Measurements from ENCODE around the gene DNM2. TPM values are rescaled to one million over a fixed set of nuclear protein-coding genes. Genes with fewer than 3 reads are reported as not detected.
"Not testable (repeated sequence)": the region's sequence is repeated elsewhere in the genome, so short reads cannot be mapped to it uniquely, and the experiment has no call there.

Gene DNM2
- total RNA-seq, 1 donor from 2014 or later: 102 TPM

GRCh38 chr19:10876459-10877240 lies 158.8 kb downstream of the DNM2 start:
- TF ChIP-seq, protein P1, sequence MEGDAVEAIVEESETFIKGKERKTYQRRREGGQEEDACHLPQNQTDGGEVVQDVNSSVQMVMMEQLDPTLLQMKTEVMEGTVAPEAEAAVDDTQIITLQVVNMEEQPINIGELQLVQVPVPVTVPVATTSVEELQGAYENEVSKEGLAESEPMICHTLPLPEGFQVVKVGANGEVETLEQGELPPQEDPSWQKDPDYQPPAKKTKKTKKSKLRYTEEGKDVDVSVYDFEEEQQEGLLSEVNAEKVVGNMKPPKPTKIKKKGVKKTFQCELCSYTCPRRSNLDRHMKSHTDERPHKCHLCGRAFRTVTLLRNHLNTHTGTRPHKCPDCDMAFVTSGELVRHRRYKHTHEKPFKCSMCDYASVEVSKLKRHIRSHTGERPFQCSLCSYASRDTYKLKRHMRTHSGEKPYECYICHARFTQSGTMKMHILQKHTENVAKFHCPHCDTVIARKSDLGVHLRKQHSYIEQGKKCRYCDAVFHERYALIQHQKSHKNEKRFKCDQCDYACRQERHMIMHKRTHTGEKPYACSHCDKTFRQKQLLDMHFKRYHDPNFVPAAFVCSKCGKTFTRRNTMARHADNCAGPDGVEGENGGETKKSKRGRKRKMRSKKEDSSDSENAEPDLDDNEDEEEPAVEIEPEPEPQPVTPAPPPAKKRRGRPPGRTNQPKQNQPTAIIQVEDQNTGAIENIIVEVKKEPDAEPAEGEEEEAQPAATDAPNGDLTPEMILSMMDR (IDR thresholded peaks at IDR 0.05; ENCODE audit: insufficient read depth, low read length, poor library complexity, severe bottlenecking): no peak
- H3K4me3 ChIP-seq (ENCODE audit: low read depth, low read length): no peak overlapping the region
- no peaks in the 10 kb centered on the region for H3K36me3 ChIP-seq (ENCODE audit: control insufficient read depth, insufficient read depth, low read length)
- H3K27me3 ChIP-seq (ENCODE audit: control insufficient read depth, insufficient read depth, low read length): no peaks in the 10 kb centered on the region
- no peak for DNase-seq (ENCODE audit: low read depth)

DNA sequence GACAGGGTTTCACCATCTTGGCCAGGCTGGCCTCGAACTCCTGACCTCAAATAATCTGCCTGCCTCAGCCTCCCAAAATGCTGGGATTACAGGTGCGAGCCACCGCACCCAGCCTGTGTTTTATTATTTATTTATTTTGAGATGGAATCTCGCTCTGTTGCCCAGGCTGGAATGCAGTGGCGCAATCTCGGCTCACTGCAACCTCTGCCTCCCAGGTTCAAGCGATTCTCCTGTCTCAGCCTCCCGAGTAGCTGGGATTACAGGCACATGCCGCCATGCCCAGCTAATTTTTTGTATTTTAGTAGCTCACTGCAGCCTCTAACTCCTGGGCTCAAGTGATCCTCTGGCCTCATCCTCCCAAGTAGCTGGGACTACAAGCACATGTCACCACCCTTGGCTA lies 159.7 kb downstream of the DNM2 start:
- not testable (repeated sequence) for H3K27me3 ChIP-seq (ENCODE audit: control insufficient read depth, insufficient read depth, low read length); H3K36me3 ChIP-seq (ENCODE audit: control insufficient read depth, insufficient read depth, low read length); DNase-seq (ENCODE audit: low read depth); H3K4me3 ChIP-seq (ENCODE audit: low read depth, low read length)

DNA sequence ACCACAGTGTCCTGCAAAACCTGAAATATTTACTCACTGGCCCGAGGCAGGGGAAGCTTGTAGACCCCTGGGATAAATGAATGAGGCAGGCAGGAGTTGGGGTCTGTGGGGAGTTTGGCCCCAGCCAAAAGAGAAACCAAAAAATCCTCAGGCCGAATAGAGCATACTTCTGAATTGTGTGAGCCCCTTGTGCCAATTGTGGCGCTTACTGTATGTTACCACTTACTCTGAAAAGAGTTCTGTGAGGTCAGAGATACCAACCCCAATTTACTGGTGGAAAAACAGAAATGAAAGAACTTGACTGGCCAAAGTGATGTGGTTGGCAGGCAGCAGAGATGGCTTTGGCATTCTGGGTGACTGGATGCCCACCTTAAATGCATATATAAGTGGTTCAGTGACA lies 160.4 kb downstream of the DNM2 start:
- Histone ChIP-seq H3K4me3 (ENCODE audit: low read depth, low read length) (no peak overlapping the region), H3K36me3 (ENCODE audit: control insufficient read depth, insufficient read depth, low read length) (peaks cover 1% of the 10 kb centered on the region), H3K27me3 (ENCODE audit: control insufficient read depth, insufficient read depth, low read length) (no peaks in the 10 kb centered on the region)
- TF ChIP-seq, protein P1 (IDR thresholded peaks at IDR 0.05; ENCODE audit: insufficient read depth, low read length, poor library complexity, severe bottlenecking): no peak
- DNase-seq (ENCODE audit: low read depth): no peak

Other genes starting within 250 kb of the DNM2 start
- gene KEAP1, start 214.7 kb upstream of the DNM2 start, total RNA-seq: 49.2 and 64.1 TPM in 2 replicates
- gene S1PR5, start 200.6 kb upstream of the DNM2 start, total RNA-seq: 0.08 and 0.62 TPM in 2 replicates
- gene ATG4D, start 174.2 kb upstream of the DNM2 start, total RNA-seq: 38.5 and 47.1 TPM in 2 replicates
- 18.4 and 19.8 TPM in 2 replicates for gene KRI1, start 152.1 kb upstream of the DNM2 start, total RNA-seq
- gene CDKN2D, start 149.1 kb upstream of the DNM2 start, total RNA-seq: 3.6 and 6.2 TPM in 2 replicates
- 73.7 and 86.8 TPM in 2 replicates for gene AP1M2, start 130.8 kb upstream of the DNM2 start, total RNA-seq
- 88.5 and 97.1 TPM in 2 replicates for gene SLC44A2, start 92.5 kb upstream of the DNM2 start, total RNA-seq
- gene ILF3, start 63.7 kb upstream of the DNM2 start, total RNA-seq: 153 and 160 TPM in 2 replicates
- 23.0 and 24.1 TPM in 2 replicates for gene QTRT1, start 16.6 kb upstream of the DNM2 start, total RNA-seq
- 35.0 and 37.4 TPM in 2 replicates for gene TMED1, start 118.1 kb downstream of the DNM2 start, total RNA-seq
- 0.33 and 0.55 TPM in 2 replicates for gene C19orf38, start 130.3 kb downstream of the DNM2 start, total RNA-seq
- 36.2 and 46.7 TPM in 2 replicates for gene CARM1, start 153.5 kb downstream of the DNM2 start, total RNA-seq
- gene YIPF2, start 210.6 kb downstream of the DNM2 start, total RNA-seq: 61.1 and 91.7 TPM in 2 replicates
- gene TIMM29, start 210.7 kb downstream of the DNM2 start, total RNA-seq: 37.0 and 44.2 TPM in 2 replicates
- 124 and 189 TPM in 2 replicates for gene SMARCA4, start 243.0 kb downstream of the DNM2 start, total RNA-seq

All from kidney epithelial cell (primary cell).